Stimulated activated naive CD4-positive, alpha-beta T cell (primary cell): Measurements from ENCODE around the gene CKAP2L.
A peak's percentile ranks its signal among the peaks of the same experiment; 100 is the strongest.

Source experiments
- DNase-seq, 6 experiments: peaks; one replicate each; lab custom pipeline; 2025; lab: John Stamatoyannopoulos, UW

Gene CKAP2L

DNA sequence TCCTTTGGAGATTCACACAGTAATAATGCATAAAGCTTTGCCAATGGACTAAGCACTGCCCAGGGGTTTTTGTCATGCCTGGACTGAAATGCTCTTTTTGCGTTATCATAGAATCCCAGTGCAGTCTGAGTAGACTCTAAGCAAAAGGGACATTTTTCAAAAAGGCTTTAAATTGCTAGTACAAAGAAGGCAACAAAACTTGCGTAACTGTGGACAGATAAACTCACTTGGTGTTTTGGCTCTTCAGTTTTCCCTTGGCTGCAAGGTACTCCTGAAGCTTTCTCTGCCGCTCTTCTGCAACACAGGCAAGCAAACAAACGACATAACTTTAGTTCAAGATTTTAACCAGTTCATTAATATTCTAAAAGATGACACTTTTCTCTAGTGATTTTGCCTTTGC lies 2.1 kb downstream of the CKAP2L start:
- DNase-seq, result no peak

- DNase-seq, result no peak
Measured at GRCh38 chr2:112760149-112760548, 4.3 kb downstream of the CKAP2L start.

- DNase-seq, result no peak
Measured at GRCh38 chr2:112758711-112759110, 5.7 kb downstream of the CKAP2L start.

- no peak for DNase-seq
Measured at GRCh38 chr2:112757265-112757664, 7.1 kb downstream of the CKAP2L start.

DNA sequence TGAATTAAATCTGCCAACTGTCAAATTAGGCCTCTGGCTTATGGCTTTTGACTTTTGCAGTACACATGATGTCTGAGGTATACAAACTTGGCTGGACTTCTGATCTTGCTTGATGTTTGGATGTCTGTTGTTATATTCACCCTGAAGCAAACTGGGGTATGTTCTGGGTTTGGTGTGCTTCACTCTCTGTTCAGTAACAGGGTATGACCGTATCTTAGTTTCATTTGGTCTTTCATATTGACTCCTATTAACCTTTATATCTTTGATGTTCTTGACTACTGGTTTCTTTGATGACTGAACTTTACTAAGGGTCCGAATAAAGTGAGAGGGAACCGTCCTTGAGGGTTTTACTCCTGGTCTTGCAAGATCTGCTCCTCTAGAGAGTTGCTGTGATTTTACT lies 8.2 kb downstream of the CKAP2L start:
- DNase-seq, result no peak

DNA sequence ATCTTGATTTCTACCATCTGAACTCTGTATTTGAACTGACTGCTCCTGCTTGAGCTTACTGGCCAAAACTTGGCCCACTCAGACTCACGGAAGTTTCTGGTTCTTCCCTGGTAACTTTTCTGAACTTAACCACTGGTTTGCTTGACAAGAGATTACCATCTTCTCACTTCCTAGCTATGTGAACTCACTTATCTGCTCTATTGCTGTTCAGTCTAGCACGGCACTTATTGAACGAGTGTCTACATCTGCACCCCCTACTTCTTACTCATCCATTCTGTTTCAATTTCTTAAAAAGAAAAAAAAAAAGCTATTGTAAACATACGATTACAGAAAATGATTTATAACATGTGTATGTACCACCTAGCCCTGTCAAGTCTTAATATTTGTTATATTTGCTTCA lies 9.0 kb downstream of the CKAP2L start:
- no peak for DNase-seq

GRCh38 chr2:112754564-112754963 lies 9.8 kb downstream of the CKAP2L start:
- no peak for DNase-seq

GRCh38 chr2:112752667-112753066 lies 11.7 kb downstream of the CKAP2L start:
- DNase-seq, result no peak

DNA sequence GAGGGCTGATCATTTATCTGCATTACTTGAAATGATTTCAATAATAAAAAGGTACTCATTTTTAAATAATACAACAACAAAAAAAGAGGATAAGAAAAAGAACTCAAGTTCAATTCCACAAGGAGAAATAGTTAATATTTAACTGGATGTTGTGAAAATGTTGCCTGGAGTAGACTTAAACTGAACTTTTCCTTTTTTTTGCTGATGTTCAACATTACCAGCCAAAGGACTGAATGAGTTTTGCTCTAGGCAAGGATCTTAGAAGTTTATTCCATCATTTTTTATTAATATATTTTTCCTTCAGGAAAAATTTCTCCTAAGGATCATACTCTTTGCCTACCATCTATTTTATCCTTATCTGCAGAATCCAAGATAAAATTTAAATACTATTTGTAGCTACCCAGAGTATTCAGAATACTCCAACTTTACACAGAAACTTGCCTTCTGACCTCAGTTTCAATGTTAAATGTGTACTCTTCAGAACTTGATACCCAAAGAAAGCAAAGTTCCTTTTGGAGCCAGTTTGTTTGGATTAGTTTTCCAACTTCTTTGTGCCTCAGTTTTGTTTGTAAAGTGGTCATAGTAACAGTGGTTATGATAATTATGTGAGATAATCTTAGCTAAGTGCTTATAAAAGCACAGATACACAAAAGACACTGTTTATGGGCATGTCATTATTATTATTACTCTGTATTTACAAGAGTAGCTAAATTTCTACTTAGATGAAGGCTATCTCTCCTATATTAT lies 12.8 kb downstream of the CKAP2L start:
- DNase-seq, result no peak

- no peak for DNase-seq
Measured at GRCh38 chr2:112750560-112750843, 13.9 kb downstream of the CKAP2L start.

DNA sequence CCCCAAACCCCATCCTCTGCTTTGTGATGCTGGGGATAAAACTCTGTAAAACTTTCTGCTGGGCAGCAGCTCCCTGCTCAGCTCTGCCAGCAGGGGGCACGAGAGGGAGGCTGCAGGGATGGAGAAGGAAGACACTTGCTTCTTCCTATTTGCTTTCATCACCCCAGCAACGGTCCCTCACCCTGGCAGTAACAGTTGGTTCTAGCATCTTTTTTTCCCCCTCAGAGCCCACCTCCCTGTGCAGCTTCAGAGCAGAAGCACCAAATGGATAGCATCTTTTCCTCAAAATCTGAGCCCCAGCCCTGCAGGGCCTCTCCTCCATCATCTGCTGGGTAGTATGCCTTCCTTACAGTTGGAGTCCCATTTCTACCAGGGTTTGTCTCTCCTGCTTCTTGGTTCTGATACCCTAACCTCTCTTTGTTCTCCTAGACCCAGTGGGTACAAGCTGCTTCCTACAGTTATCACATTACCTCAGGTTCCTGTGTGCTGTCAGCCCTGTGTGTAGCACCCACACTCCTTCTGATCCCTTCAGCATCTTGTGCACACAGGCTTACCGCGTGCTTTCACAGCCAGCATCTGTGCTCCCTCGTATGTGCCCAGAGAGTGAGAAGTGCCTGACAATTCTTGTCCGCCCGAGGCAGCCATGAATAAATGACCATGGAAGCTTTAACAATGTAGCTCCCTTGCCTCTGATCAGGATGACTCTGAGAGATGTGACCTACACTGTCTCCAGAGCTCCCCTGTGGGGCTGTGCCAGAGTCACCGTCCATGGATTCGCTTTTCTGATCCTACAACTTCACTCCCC lies 14.5 kb downstream of the CKAP2L start:
- peak; percentile 36 to 68 (median 60) for DNase-seq

DNA sequence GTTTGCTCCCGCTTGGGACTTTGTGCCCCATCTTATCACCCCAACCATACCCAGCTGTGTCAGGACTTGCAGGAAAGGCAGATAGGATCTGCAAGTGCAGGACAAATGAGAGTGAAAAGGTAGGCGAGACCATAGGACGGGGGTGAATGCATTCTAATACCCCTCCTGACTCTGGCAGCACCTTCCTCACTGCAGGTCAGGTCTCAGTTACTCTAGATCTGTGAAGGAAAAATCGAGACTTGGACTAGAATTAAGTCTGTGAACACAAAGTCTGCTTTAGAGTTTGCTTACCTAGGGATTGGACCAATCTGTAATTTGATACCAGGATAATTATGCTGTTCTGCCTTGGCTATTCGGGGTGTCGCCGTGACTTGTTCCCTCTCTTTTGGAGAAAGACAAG lies 23.9 kb downstream of the CKAP2L start:
- DNase-seq, result no peak

- DNase-seq, result no peak
Measured at GRCh38 chr2:112737542-112738232, 26.7 kb downstream of the CKAP2L start.

GRCh38 chr2:112733871-112734270 lies 30.5 kb downstream of the CKAP2L start:
- no peak for DNase-seq

DNA sequence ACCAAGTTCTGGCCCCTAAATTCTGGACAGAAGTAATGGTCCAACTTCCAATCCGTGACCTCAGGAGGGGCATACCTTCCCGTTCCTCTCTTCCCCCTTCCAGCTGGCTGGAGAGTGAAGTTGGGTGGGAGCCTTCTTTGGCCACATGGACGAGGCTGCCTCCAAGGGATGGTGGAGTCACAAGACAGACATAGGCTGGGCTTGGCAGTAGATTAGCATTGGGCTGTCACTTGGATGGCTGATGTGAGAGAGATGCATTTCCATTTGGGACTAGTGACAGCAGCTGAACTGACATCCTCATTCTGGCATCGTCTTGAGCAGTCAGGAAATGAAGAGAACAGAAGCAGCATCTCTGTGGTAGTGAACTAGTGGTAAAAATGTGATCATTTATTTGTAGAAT lies 31.0 kb downstream of the CKAP2L start:
- no peak for DNase-seq

DNA sequence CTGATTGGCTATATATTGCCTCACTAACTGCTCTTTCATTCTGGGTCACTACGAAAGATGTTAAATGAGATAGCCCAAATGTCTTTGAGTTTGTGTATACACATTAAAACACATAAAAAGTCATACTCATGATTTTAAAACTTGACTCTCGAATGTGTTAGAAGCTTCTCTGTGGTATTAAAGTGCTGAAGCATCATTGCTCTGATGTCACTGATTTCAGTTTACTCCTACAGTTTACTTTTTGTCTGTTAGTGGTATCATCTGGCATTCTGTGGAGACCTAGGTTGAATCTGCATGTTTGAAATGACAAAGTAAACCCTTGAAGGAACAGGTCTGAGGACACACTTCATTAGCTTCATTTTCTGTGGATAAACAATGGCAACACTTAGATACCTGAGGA lies 32.9 kb downstream of the CKAP2L start:
- DNase-seq, result no peak

- DNase-seq, result no peak
Measured at GRCh38 chr2:112730791-112731190, 33.6 kb downstream of the CKAP2L start.

- DNase-seq, result no peak
Measured at GRCh38 chr2:112730216-112730615, 34.2 kb downstream of the CKAP2L start.

GRCh38 chr2:112728378-112729175 lies 35.8 kb downstream of the CKAP2L start:
- no peak for DNase-seq

- DNase-seq, result no peak
Measured at GRCh38 chr2:112728029-112728362, 36.4 kb downstream of the CKAP2L start.

DNA sequence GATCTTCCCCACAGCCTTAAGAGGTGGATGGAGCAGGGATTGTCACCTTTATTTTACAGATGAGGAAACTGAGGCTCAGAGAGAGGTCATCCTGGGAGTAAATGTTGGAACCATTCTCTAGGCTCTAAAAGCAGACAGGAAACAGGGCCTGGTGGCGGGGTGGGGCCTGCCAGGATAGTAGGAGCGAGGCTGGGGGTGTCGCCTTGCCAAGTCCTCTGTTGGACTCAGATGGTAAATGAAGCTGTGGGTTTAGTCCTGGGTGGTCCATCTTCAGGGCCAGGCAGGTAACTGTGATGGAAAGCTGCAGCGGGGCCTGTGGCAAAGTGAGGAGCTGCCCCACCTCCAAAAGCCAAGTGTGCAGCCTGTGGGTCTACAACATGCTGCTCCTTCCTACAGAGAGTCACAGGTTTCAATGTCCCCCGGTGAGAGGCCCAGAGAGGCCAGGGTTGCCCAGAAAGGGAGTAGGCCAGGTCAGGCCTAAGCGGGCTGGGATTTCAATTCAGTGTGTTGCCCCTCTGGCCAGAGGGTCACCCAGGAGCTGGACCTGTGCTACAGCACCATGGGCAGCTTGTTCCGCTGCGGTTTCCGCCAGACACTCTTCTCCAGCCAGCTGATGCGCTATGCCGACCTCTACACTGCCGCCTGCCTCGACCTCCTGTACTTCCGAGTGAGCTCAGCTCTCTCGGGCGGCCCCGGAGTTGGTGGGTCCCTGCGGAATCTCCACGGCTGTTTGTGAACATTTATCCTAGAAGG lies 37.0 kb downstream of the CKAP2L start:
- no peak for DNase-seq
